GM12875 (cell line): ENCODE measurements around the gene FBH1.
"Not testable (repeated sequence)": the region's sequence is repeated elsewhere in the genome, so short reads cannot be mapped to it uniquely, and the experiment has no call there.

ENCODE experiments used
- H3K4me3 ChIP-seq: one replicate; pipeline ENCODE4 v1.5.1; 2011; ENCODE audit warnings: low read depth, low read length, control low read depth
- TF ChIP-seq, protein P1 (sequence below): IDR thresholded peaks from 2 replicates; pipeline ENCODE4 v1.5.1; 2011; ENCODE audit warnings: low read depth, mild to moderate bottlenecking, control low read depth, inconsistent platforms, low read length, moderate library complexity, borderline replicate concordance; ENCODE audit not compliant: insufficient read depth

Gene FBH1

DNA sequence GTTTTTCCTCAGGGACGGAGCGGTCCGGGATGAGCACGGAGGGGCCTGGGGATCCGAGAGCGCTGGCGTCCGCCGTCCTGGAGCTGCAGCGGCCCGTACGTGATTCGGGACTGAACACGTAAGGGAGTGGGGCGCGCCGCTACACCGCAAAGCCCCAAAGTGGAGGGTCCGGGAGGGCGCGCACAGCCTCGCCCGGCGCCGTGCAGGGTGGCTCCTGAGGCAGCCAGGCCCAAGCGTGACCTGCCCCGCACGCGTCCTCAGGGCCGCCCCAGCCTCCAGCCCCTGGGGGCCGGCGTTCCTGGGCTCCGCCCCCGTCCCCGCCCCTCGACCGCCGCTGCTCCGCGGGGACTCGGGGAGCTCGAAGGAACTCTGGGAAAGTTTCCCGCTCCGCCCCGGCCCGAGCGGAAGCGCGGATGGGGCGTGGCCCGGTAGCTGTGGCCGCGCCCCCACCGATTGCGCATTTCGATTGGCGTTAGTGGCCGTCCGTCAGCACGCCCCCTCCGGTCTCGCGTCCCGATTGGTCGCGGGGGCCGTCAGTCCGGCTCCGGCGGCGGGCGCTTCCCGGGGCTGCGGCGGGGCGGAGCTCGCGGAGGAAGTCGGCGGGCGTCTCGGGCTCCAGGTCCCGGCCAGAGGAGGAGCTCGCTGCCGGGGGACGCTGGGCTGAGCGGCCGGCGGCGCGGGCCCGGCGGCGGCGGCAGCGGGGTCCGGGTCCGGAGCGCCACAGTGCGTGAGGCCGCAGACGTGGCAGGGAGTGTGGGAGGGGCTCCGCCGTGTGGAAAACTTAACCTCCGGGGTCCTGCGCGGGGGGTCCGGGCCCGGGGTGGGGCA, at the start of gene FBH1, which contains the start of gene ANKRD16:
Gene FBH1 (plus strand): TSS at position 620 of the 828 bp plus-strand sequence. CDS start 103 bp downstream, at position 723.
Gene ANKRD16 (minus strand): TSS at position 270 of the 828 bp plus-strand sequence. CDS start 539 bp downstream, outside the sequence.
- TF ChIP-seq, protein P1, sequence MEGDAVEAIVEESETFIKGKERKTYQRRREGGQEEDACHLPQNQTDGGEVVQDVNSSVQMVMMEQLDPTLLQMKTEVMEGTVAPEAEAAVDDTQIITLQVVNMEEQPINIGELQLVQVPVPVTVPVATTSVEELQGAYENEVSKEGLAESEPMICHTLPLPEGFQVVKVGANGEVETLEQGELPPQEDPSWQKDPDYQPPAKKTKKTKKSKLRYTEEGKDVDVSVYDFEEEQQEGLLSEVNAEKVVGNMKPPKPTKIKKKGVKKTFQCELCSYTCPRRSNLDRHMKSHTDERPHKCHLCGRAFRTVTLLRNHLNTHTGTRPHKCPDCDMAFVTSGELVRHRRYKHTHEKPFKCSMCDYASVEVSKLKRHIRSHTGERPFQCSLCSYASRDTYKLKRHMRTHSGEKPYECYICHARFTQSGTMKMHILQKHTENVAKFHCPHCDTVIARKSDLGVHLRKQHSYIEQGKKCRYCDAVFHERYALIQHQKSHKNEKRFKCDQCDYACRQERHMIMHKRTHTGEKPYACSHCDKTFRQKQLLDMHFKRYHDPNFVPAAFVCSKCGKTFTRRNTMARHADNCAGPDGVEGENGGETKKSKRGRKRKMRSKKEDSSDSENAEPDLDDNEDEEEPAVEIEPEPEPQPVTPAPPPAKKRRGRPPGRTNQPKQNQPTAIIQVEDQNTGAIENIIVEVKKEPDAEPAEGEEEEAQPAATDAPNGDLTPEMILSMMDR, result no peak
- H3K4me3 ChIP-seq, result peak within 1 kb of the TSS; percentile 91

DNA sequence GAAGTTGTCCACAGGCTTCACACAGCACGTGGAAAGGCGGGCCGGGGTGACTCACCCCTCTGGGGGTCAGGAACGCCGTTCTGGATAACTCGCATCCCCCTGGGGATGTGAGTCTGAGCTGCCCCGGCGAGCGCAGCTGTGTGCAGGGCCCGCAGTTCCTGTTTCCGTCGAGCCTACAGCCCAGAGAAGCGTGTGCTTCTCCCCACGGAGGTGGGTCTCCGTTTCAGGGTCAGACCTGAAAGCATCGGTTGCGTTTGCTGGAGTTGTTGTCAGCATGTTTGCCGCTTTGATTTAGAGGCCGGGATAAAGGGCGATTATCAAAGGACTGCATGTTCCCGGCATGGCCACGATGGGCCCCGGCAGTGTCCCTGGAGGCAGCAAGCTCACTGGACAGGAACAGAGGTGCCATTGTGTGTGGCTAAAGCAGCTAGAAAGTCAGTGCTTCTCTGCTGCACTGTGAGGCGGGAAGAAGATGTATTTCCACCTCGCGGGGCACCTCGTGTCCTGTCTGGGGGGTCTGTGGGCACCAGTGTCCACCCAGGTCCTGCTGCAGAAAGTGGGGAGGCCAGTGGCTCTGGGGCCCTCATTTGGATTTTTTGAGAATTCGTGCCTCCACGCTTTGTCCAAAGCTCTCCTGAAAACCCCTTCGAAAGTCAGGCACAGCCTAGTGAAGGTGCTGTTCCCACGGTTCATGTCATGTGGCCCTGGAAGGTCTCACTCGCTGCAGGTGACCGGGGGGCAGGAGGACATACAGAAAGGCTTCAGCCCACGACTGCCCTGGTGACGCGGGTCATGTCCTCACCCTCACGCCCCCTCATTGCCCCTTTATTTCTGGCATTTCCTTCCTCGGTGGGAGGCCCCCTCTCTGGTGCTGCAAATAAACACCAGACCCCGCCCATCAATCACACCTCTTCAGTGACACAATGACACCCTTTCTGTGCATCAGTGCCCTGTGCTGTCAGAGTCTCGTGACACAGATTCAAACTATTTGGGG, 49.4 kb upstream of the FBH1 start:
- TF ChIP-seq, protein P1, result no peak
- peak overlapping the region; percentile 30 for H3K4me3 ChIP-seq

DNA sequence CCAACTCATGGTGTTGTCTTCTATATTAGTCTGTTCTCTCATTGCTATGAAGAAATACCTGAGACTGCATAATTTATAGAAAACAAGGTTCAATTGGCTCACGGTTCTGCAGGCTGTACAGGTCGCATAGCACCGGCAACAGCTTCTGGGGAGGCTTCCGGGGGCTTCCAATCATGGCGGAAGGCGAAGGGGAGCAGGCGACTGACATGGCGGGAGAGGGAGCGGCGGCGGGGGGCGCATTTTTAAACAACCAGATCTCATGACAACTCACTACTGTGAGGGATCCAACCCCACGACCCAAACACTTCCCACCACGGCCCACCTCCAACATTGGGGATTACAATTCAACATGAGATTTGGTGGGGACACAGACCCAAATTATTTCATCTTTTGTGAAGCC, 48.1 kb upstream of the FBH1 start:
- no peak overlapping the region for H3K4me3 ChIP-seq
- TF ChIP-seq, protein P1, result no peak

DNA sequence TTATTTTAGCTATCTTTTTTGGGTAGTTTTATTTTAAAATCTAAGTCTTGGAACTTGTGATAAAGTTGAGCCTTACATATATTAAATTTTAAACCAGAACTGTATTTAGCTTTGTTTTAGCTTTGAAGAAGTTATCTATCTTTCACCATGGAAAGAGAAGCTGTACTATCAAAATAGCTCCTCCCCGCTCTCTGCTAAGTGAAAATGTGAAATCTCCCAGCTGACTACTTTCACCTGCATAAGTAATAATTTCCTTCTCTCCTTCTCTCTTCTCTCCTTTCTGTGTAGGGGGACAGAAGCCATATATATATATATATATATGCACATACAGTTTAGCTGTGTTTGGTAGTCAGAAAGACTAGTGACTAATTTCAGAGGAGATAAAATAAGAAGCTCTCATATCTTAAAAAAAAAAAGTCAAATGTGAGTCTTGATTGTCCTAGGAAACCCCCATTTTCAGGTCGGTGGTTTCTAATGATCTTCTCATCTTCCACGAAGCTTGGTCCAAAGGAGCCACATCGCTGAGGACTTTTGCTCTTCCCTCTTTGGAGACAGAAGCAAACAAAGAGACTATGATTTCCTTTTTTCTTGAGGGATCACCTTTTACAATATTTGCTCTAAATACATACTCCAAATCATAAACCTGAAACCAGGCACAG, 46.2 kb upstream of the FBH1 start:
- TF ChIP-seq, protein P1, result no peak
- H3K4me3 ChIP-seq, result no peak overlapping the region

DNA sequence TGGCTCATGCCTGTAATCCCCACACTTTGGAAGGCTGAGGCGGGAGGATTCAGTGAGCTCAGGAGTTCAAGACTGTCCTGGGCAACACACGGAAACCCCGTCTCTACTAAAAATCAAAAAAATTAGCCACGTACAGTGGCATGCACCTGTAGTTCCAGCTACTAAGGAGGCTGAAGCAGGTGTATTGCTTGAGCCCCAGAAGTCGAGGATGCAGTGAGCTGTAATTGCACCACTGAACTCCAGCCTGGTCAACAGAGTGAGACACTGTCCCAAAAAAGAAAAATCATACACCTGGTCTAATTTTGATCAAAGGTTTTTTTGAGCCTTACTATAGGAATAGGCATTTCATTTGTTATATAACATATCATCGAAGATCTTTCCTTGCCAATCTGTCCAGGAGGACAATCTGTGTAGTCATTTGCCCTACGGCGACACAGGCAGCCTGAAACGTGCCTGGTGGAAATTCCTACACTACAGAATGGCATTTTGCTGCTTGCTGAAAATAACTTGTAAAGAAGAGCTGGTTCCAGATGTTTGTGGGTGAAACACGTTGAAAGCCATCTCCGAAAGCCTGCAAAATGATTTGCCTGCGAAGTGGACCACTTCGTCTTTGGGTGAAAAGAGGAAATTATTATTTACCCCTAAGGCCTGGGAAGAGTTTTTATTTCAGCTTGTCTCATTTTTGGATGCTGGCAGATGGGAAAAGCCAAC, 45.5 kb upstream of the FBH1 start:
- TF ChIP-seq, protein P1, result no peak
- H3K4me3 ChIP-seq, result peak overlapping the region; percentile 28

DNA sequence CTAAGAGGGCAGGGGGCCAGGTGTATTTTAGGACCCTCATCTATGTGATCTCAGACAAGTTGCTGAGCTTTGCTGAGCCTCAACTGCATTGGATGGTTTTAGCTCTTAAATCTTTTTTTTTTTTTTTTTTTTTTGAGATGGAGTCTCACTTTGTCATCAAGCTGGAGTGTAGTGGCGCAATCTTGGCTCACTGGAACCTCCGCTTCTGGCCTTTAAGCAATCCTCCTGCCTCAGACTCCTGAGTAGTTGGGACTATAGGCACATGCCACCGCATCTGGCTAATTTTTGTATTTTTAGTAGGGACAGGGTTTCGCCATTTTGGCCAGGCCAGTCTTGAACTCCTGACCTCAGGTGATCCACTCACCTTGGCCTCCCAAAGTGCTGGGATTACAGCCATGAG, 43.4 kb upstream of the FBH1 start:
- H3K4me3 ChIP-seq, result not testable (repeated sequence)
